Peyer's patch (tissue), 4 donors: Measurements from ENCODE around the gene NSFL1C.

ENCODE experiments used
- CTCF ChIP-seq, 6 experiments: fragments of 450-650 bp in 4 of 6; fragments of 200-600 bp in 2 of 6; sonication (generic) in 1 of 6; IDR thresholded peaks; one replicate each; pipeline ENCODE4 v1.5.1; 2017 to 2019; ENCODE audit warnings: antibody characterized with exemption in 6 of 6, mild to moderate bottlenecking in 3 of 6, moderate library complexity in 1 of 6
- POLR2A ChIP-seq, 2 donors: fragments of 450-650 bp; IDR thresholded peaks; one replicate each; pipeline ENCODE4 v1.5.1; 2017; ENCODE audit warnings: antibody characterized with exemption in 2 of 2, mild to moderate bottlenecking in 2 of 2, moderate library complexity in 2 of 2

GRCh38 chr20:1438361-1438760, 28.3 kb downstream of the NSFL1C start:
- TF ChIP-seq CTCF (IDR thresholded peaks at IDR 0.05) (no peak), POLR2A (IDR thresholded peaks at IDR 0.05) (no peak)
